K562 (cell line): ENCODE data around the gene ABCC11. TPM values are rescaled to one million over a fixed set of nuclear protein-coding genes. Genes with fewer than 3 reads are reported as not detected.
A peak's percentile ranks its signal among the peaks of the same experiment; 100 is the strongest.

Source experiments
- ATAC-seq: fragments of 200-7000 bp; cut with Tn5 transposase; 3 replicates; pipeline ENCODE4 v1.9.1; 2020; ENCODE audit warnings: moderate library complexity
- BruUV-seq: library from RNA; stranded (reverse); fragments of 400-500 nt; replicated peaks from 2 replicates; lab custom pipeline; 2021; lab: Mats Ljungman, UMichigan
- CTCF ChIA-PET: fragments of 300-600 bp; formaldehyde crosslinking; extraction: SDS; loops from one replicate; lab custom pipeline; 2021; ENCODE audit warnings: low intra/inter-chr PET ratio; lab: Yijun Ruan, JAX
- POLR2A ChIA-PET: fragments of 300-600, 350-650 bp; sonication (Branson Sonifier 250); formaldehyde crosslinking; extraction: SDS; loops from one replicate; lab custom pipeline; 2021; ENCODE audit warnings: antibody characterized with exemption, inconsistent platforms; lab: Yijun Ruan, JAX
- DNase-seq, 4 experiments: peaks; one replicate each; pipeline versions ENCODE4 v3.0.0 to v3.0.0-alpha.2; 2011 to 2018; ENCODE audit warnings: low spot score in 3 of 4, mixed read lengths in 3 of 4; ENCODE audit errors: extremely low read depth in 1 of 4
- FAIRE-seq: peaks from 2 replicates; lab custom pipeline; 2011; peaks lifted over from hg19 to GRCh38; lab: Jason Lieb, UNC
- H2AFZ ChIP-seq: 2 replicates; pipeline ENCODE4 v1.6.0; 2011; ENCODE audit warnings: low read depth, low read length, control low read depth, inconsistent platforms
- H3K27ac ChIP-seq: fragments of 200-600 bp; 3 replicates; pipeline ENCODE4 v1.8.0; 2011; ENCODE audit warnings: low read depth, mild to moderate bottlenecking, control low read depth, inconsistent platforms, low read length, moderate library complexity, mixed read lengths; ENCODE audit errors: extremely low read depth
- H3K27me3 ChIP-seq, 2 experiments: fragments of 300-600 bp in 1 of 2; 2 replicates in 1 of 2; 3 replicates in 1 of 2; pipeline versions ENCODE4 v1.6.0 to v1.8.0; 2011; ENCODE audit warnings: inconsistent platforms in 2 of 2, low read length in 2 of 2, mild to moderate bottlenecking in 1 of 2, mixed read lengths in 1 of 2, moderate library complexity in 1 of 2; ENCODE audit not compliant: control insufficient read depth in 2 of 2, insufficient read depth in 2 of 2
- H3K36me3 ChIP-seq: fragments of 300-600 bp; 3 replicates; pipeline ENCODE4 v1.8.0; 2011; ENCODE audit warnings: mild to moderate bottlenecking, low read length, inconsistent platforms; ENCODE audit not compliant: control insufficient read depth, insufficient read depth
- H3K4me1 ChIP-seq, 2 experiments: fragments of 200-600 bp in 1 of 2; replicated peaks in 1 of 2; 2 replicates in 1 of 2; 3 replicates in 1 of 2; pipeline versions ENCODE4 v1.5.1 to v1.8.0; 2011; ENCODE audit warnings: inconsistent platforms in 2 of 2, low read length in 2 of 2, mild to moderate bottlenecking in 1 of 2, mixed read lengths in 1 of 2, moderate library complexity in 1 of 2; ENCODE audit not compliant: control insufficient read depth in 2 of 2, insufficient read depth in 2 of 2
- H3K4me2 ChIP-seq: 2 replicates; pipeline ENCODE4 v1.6.1; 2011; ENCODE audit warnings: low read length, control low read depth, inconsistent platforms, mixed read lengths; ENCODE audit not compliant: insufficient read depth
- H3K4me3 ChIP-seq: fragments of 200-600 bp; sonication (generic), shearing (Covaris generic); 2 replicates; pipeline ENCODE4 v1.5.1; 2016; ENCODE audit warnings: control low read depth, inconsistent platforms
- H3K79me2 ChIP-seq: fragments of 200-600 bp; 3 replicates; pipeline ENCODE4 v1.8.0; 2011; ENCODE audit warnings: low read length, inconsistent platforms; ENCODE audit not compliant: control insufficient read depth, insufficient read depth
- H3K9ac ChIP-seq, 2 experiments: 2 replicates each; pipeline versions ENCODE4 v1.6.0 to v1.6.1; 2011; ENCODE audit warnings: low read depth in 2 of 2, low read length in 2 of 2, control low read depth in 1 of 2, inconsistent platforms in 1 of 2, mild to moderate bottlenecking in 1 of 2, mixed read lengths in 1 of 2; ENCODE audit not compliant: insufficient read depth in 1 of 2
- H3K9me1 ChIP-seq: one replicate; pipeline ENCODE4 v1.6.0; 2011; ENCODE audit warnings: inconsistent platforms, mild to moderate bottlenecking, low read length, moderate library complexity; ENCODE audit not compliant: control insufficient read depth, insufficient read depth
- H3K9me3 ChIP-seq: replicated peaks from 2 replicates; pipeline ENCODE4 v1.5.1; 2011; ENCODE audit warnings: low read depth, low read length, inconsistent platforms; ENCODE audit not compliant: control insufficient read depth, insufficient read depth
- H4K20me1 ChIP-seq: replicated peaks from 2 replicates; pipeline ENCODE4 v1.6.1; 2011; ENCODE audit warnings: low read length, inconsistent platforms, mixed read lengths; ENCODE audit not compliant: control insufficient read depth, insufficient read depth
- KAT8 ChIP-seq: fragments of 450-650 bp; IDR thresholded peaks from 2 replicates; pipeline ENCODE4 v1.6.1; 2016; ENCODE audit warnings: low read depth, mild to moderate bottlenecking
- KDM1A ChIP-seq, 2 experiments: fragments of 450-650 bp; IDR thresholded peaks; 2 replicates each; pipeline ENCODE4 v1.6.1; 2016; ENCODE audit warnings: mild to moderate bottlenecking in 2 of 2
- MED1 ChIP-seq: sonication (generic); formaldehyde crosslinking; IDR thresholded peaks from 2 replicates; pipeline ENCODE4 v1.8.1; 2023; ENCODE audit warnings: missing genetic modification reagents, borderline replicate concordance
- RUNX1 ChIP-seq: sonication (generic); IDR thresholded peaks from 2 replicates; pipeline ENCODE4 v1.6.1; 2016; ENCODE audit warnings: antibody characterized with exemption, low read depth
- SIRT6 ChIP-seq: IDR thresholded peaks from one replicate; pipeline ENCODE4 v1.6.1; 2012; ENCODE audit warnings: low read depth, mild to moderate bottlenecking, control low read depth, inconsistent platforms, low read length, moderate library complexity
- TBP ChIP-seq: optimal IDR thresholded peaks from 2 replicates; pipeline ENCODE3; 2011; ENCODE audit warnings: low read depth, low read length, improper control_type of control experiment
- ZNF668 ChIP-seq: fragments of 250-450 bp; sonication (Bioruptor Pico); IDR thresholded peaks from 2 replicates; pipeline ENCODE4 v1.8.0; 2022; ENCODE audit warnings: mild to moderate bottlenecking, inconsistent platforms
- WGBS: fragments of 100-300 bp; shearing (Covaris generic); methylation state at CpG from one replicate; pipeline ENCODE4 v1.1.6; 2016; ENCODE audit warnings: low coverage, mixed read lengths; ENCODE audit not compliant: insufficient coverage; ENCODE audit errors: missing lambda C conversion rate; 5-methylcytosine and 5-hydroxymethylcytosine counted together
- in situ Hi-C: fragments of 300-500 bp; cut with MboI; formaldehyde crosslinking; loops from 4 replicates; pipeline ENCODE4 v1.15.0; 2018; ENCODE audit warnings: inconsistent platforms, mixed read lengths
- intact Hi-C: fragments of 100-400 bp; cut with micrococcal nuclease; formaldehyde crosslinking; loops from 2 replicates; pipeline ENCODE4 v1.14.2; 2022
- polyA plus RNA-seq, 8 experiments: library from polyadenylated mRNA; depleted of rRNA in 4 of 8; stranded (reverse) in 5 of 8; unstranded in 3 of 8; fragments of >200 nt; fragmentation: Nextera tagmentation in 2 of 8; fragmentation: Illumina TruSeq in 1 of 8; extraction: Ambion mirVana in 2 of 8; extraction: Trizol in 1 of 8; gene quantifications; 2 replicates each; pipeline versions ENCODE4 v1.2.1 to v1.2.3, GENCODE V29; 2011 to 2014; ENCODE audit warnings: inconsistent platforms in 1 of 8, missing spikeins in 1 of 8
- total RNA-seq, 7 experiments: library from RNA; depleted of rRNA in 6 of 7; stranded (reverse); fragments of >200 nt in 6 of 7; fragmentation: Illumina TruSeq in 2 of 7; extraction: Trizol in 2 of 7; gene quantifications; 2 replicates each; pipeline versions ENCODE4 v1.2.1 to v1.2.3, GENCODE V29; 2011 to 2021; ENCODE audit warnings: low replicate concordance in 1 of 7
- TF ChIP-seq, protein P1 (sequence below): sonication (generic); formaldehyde crosslinking; IDR thresholded peaks from 2 replicates; pipeline ENCODE4 v1.8.0; 2022; ENCODE audit warnings: mild to moderate bottlenecking, missing genetic modification reagents, borderline replicate concordance
- TF ChIP-seq, protein P2 (sequence below): fragments of 450-650 bp; formaldehyde crosslinking; IDR thresholded peaks from 2 replicates; pipeline ENCODE4 v1.4.0; 2022; ENCODE audit warnings: missing genetic modification characterization
- TF ChIP-seq, protein P3 (sequence below): sonication (generic); formaldehyde crosslinking; IDR thresholded peaks from 2 replicates; pipeline ENCODE4 v1.8.0; 2022; ENCODE audit warnings: missing genetic modification reagents, mild to moderate bottlenecking, moderate library complexity, borderline replicate concordance
- TF ChIP-seq, protein P4 (sequence below), 2 experiments: IDR thresholded peaks; 2 replicates each; pipeline ENCODE4 v1.6.1; 2011; ENCODE audit warnings: borderline replicate concordance in 1 of 2, control low read depth in 1 of 2, low read depth in 1 of 2, low read length in 1 of 2, mild to moderate bottlenecking in 1 of 2, mixed read lengths in 1 of 2, moderate library complexity in 1 of 2; ENCODE audit not compliant: insufficient read depth in 1 of 2, insufficient read length in 1 of 2, poor library complexity in 1 of 2, severe bottlenecking in 1 of 2; ENCODE audit errors: extremely low read depth in 1 of 2
- TF ChIP-seq, protein P5 (sequence below): fragments of 250-450 bp; sonication (Bioruptor Pico); IDR thresholded peaks from 2 replicates; pipeline ENCODE4 v1.8.0; 2021; ENCODE audit warnings: mild to moderate bottlenecking, moderate library complexity

Gene ABCC11
- total and polyA plus RNA-seq, 9 of the 15 experiments (the other 6 are each of a cell fraction or from before 2014, with no cell fraction given), result 0.04 to 0.14 (median 0.04) TPM; not detected in 6

DNA sequence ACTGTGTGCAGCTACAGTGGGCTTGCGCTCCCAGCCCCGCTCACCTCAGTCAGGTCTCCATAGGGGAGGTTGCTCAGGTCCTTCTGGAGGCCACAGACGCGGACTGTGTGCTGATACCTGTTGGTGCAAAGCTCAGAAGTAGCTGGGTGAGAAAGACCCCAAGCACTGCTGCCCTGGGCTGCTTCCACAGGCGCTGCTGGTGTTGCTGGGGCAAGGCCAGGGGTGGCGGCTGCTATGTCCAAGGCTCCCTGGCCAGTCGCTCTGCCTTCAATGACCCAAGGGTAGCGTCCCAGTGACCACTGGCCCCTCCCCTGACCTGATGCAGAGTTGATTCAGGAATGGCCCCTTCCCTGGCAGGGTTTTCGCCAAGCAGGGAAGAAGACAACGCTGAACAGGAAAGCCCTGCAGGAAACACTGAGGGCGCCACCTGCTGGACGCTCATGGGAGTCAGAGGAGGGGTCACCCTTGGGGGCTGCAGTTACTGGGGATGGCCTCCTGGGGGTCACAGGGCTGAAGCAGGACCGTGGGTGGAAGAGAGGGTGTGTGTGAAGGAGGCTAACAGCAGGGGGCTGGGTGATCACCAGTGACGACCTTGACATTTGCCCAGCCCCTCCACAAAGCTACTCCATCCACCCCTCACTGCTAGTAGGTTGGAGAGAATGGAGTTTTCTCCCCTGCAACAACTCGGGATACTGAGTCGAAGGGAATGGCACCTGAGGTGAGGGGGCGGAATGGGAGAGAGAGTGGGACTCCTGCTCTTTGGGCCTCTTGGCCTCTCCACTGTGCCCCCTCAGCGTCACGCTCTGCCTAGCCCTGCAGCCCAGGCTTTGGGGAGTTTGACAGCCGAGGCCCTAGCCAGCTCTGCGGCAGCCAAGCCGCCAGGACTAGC is 129.9 kb downstream of the ABCC11 start:
- no peaks in the 10 kb centered on the region for H3K9me3 ChIP-seq
- peaks cover 2% of the 10 kb centered on the region; the same call in 1 of the 2 replicates for H4K20me1 ChIP-seq
- no peak overlapping the region for H3K4me3 ChIP-seq
- in situ Hi-C loops, result no loop called here
- FAIRE-seq (peak; percentile 82), ATAC-seq (peak; percentile 100), DNase-seq (peak; percentile 81 to 98 (median 93))
- 24% methylated on average over 21 of the region's 22 CpGs for WGBS
- no peak overlapping the region for H3K27ac ChIP-seq
- peak overlapping the region in 1 of 2 experiments; percentile 77; a peak in 2 of 4 replicates for H3K9ac ChIP-seq
- BruUV-seq, result no TSS peak
- POLR2A ChIA-PET, result interaction anchor here (0.9 kb wide), 1 partner anchor 15 kb away, joined by 3 read pairs; no protein-coding TSS in a partner anchor
- no peaks in the 10 kb centered on the region for H3K36me3 ChIP-seq
- peaks cover 0 to 24% of the 10 kb centered on the region in 2 experiments; a peak in 1 of 5 replicates for H3K27me3 ChIP-seq
- H3K79me2 ChIP-seq, result no peaks in the 10 kb centered on the region
- H2AFZ ChIP-seq, result peak overlapping the region; percentile 69; the same call in 1 of the 2 replicates
- intact Hi-C loops, result loop anchor here (2.0 kb wide), 2 partner anchors 39 to 245 kb away; no protein-coding TSS in a partner anchor
- no peak overlapping the region for H3K4me2 ChIP-seq
- H3K4me1 ChIP-seq, result peaks cover 0 to 10% of the 10 kb centered on the region in 2 experiments; a peak in 1 of 5 replicates
- no peaks in the 10 kb centered on the region for H3K9me1 ChIP-seq
- CTCF ChIA-PET, result interaction anchor here (0.7 kb wide), 1 partner anchor 33 kb away, joined by 3 read pairs; no protein-coding TSS in a partner anchor
- TF ChIP-seq TBP (no peak), MED1 (CRISPR knock-in tag) (no peak), KDM1A (IDR thresholded peaks at IDR 0.05) (no peak), RUNX1 (no peak), SIRT6 (no peak), ZNF668 (CRISPR knock-in tag) (no peak), KAT8 (no peak)
- TF ChIP-seq, protein P1, sequence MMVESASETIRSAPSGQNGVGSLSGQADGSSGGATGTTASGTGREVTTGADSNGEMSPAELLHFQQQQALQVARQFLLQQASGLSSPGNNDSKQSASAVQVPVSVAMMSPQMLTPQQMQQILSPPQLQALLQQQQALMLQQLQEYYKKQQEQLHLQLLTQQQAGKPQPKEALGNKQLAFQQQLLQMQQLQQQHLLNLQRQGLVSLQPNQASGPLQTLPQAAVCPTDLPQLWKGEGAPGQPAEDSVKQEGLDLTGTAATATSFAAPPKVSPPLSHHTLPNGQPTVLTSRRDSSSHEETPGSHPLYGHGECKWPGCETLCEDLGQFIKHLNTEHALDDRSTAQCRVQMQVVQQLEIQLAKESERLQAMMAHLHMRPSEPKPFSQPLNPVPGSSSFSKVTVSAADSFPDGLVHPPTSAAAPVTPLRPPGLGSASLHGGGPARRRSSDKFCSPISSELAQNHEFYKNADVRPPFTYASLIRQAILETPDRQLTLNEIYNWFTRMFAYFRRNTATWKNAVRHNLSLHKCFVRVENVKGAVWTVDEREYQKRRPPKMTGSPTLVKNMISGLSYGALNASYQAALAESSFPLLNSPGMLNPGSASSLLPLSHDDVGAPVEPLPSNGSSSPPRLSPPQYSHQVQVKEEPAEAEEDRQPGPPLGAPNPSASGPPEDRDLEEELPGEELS (CRISPR knock-in tag), result no peak
- TF ChIP-seq, protein P2, sequence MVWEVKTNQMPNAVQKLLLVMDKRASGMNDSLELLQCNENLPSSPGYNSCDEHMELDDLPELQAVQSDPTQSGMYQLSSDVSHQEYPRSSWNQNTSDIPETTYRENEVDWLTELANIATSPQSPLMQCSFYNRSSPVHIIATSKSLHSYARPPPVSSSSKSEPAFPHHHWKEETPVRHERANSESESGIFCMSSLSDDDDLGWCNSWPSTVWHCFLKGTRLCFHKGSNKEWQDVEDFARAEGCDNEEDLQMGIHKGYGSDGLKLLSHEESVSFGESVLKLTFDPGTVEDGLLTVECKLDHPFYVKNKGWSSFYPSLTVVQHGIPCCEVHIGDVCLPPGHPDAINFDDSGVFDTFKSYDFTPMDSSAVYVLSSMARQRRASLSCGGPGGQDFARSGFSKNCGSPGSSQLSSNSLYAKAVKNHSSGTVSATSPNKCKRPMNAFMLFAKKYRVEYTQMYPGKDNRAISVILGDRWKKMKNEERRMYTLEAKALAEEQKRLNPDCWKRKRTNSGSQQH (CRISPR knock-in tag), result no peak
- TF ChIP-seq, protein P3, sequence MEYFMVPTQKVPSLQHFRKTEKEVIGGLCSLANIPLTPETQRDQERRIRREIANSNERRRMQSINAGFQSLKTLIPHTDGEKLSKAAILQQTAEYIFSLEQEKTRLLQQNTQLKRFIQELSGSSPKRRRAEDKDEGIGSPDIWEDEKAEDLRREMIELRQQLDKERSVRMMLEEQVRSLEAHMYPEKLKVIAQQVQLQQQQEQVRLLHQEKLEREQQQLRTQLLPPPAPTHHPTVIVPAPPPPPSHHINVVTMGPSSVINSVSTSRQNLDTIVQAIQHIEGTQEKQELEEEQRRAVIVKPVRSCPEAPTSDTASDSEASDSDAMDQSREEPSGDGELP (CRISPR knock-in tag), result 0 out of 2 replicates have a peak, but pooled peaks have one; percentile 27
- TF ChIP-seq, protein P4, sequence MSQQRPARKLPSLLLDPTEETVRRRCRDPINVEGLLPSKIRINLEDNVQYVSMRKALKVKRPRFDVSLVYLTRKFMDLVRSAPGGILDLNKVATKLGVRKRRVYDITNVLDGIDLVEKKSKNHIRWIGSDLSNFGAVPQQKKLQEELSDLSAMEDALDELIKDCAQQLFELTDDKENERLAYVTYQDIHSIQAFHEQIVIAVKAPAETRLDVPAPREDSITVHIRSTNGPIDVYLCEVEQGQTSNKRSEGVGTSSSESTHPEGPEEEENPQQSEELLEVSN (IDR thresholded peaks at IDR 0.05; ENCODE audit: borderline replicate concordance in 1 of 2, extremely low read depth in 1 of 2, insufficient read depth in 1 of 2, insufficient read length in 1 of 2, low read depth in 1 of 2, low read length in 1 of 2, poor library complexity in 1 of 2, severe bottlenecking in 1 of 2), result no peak
- TF ChIP-seq, protein P5, sequence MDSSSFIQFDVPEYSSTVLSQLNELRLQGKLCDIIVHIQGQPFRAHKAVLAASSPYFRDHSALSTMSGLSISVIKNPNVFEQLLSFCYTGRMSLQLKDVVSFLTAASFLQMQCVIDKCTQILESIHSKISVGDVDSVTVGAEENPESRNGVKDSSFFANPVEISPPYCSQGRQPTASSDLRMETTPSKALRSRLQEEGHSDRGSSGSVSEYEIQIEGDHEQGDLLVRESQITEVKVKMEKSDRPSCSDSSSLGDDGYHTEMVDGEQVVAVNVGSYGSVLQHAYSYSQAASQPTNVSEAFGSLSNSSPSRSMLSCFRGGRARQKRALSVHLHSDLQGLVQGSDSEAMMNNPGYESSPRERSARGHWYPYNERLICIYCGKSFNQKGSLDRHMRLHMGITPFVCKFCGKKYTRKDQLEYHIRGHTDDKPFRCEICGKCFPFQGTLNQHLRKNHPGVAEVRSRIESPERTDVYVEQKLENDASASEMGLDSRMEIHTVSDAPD, result no peak
